GM19035 (cell line): ENCODE measurements around the gene ZNF883.
"Not testable (repeated sequence)": the region's sequence is repeated elsewhere in the genome, so short reads cannot be mapped to it uniquely, and the experiment has no call there.

Source experiments
- ATAC-seq: cut with Tn5 transposase; IDR thresholded peaks from one replicate; pipeline ENCODE4 v1.9.1; 2021; ENCODE audit not compliant: unreplicated experiment

The ZNF883 gene

GRCh38 chr9:113011911-113012381 lies at the start of gene ZNF883:
Gene ZNF883 (minus strand): TSS chr9:113012192.
- no peak for ATAC-seq

DNA sequence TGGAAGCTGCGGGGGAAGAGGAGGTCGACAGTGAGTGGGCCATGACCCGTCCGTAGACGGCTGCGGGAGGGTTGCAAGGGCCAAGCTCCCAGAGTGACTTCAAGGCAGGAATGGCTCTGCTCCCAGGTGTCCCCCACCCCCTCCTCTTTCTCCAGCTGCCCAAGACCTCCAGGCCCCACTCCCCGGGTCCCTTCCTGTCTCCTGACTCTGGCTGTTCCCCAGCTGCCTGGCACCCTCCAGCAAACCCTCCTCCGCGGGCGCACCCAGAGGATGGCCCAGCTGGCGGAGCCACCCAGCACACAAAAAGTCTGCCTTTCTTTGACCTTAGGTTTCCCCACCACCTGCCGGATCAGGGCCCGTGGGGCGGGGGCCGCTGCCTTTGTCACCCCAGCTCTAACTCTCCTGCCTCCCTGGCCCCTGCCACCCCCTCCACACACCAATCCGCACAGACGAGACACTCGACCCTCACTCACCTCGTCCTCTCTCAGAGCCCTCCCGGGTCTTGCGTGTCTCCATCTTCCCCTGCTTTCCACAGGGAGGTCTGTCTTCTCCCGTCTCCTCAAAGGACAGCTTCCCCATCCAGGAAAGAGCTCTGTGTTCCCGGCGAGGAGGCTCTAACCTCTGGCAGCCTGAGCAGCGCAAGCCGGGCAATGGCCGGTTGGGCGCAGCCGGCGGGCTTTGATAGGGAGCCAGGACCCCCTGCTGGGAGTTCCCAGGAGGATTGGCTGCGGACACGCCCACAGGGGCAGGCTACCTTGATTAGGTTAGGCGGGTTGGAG lies 49.3 kb upstream of the ZNF883 start:
- ATAC-seq = not testable (repeated sequence)

DNA sequence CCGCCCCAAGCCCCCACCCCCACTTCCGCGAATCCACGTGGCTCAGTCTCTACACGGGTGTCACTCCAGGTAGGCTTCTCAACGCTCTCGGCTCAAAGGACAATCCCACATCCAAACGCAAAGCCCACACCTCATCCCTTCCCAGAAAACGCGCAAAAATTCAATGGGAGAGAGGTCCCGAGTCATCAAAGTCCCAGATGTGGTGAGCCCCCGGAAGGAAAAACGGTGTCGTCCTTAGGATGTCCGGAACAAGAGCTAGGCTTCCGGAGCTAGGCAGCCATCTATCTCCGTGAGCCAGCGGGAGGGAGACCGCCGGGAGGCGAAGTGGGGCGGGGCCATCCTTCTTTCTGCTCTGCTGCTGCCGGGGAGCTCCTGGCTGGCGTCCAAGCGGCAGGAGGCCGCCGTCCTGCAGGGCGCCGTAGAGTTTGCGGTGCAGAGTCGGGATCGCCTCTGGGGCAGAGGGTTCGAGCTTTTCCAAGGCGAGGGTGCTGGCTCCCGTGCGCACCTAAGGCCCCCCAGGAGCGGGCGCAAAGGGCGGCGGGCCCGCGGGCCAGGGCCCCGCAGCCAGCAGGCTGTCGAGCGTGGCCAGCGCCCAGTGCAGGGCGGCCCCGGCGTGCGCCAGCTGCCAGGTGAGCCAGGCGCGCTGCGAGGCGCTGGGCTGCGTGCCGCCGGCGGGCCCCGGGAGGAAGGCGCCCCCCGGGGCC lies 47.7 kb upstream of the ZNF883 start:
- not testable (repeated sequence) for ATAC-seq

DNA sequence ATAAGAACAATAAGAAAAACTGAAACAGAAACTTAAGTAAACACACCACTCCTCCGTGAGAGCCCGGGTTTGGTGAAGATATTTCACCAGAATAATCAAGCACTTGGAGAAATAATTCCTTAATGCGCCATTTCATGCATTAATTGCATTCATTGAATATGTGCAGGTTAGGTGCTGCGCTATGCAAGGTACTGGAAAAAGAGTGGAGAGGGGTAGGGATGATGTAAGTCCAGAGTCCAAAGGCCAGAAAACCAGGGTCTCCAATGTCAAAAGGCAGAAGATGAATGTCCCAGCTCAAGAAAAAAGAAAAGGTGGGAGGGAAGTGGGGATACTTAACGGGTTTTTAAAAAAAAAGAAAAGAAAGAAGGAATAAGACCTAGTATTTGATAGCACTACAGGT lies 45.2 kb upstream of the ZNF883 start:
- ATAC-seq = no peak

GRCh38 chr9:113056191-113057106 lies 44.5 kb upstream of the ZNF883 start, which contains the start of gene ZFP37:
Gene ZFP37 (minus strand): TSS chr9:113056724. CDS start chr9:113056688, 36 bp downstream.
- peak; percentile 95 for ATAC-seq

GRCh38 chr9:113042884-113043657 lies 31.1 kb upstream of the ZNF883 start:
- no peak for ATAC-seq

- ATAC-seq = no peak
Observed at GRCh38 chr9:113026200-113026599, 14.2 kb upstream of the ZNF883 start.

DNA sequence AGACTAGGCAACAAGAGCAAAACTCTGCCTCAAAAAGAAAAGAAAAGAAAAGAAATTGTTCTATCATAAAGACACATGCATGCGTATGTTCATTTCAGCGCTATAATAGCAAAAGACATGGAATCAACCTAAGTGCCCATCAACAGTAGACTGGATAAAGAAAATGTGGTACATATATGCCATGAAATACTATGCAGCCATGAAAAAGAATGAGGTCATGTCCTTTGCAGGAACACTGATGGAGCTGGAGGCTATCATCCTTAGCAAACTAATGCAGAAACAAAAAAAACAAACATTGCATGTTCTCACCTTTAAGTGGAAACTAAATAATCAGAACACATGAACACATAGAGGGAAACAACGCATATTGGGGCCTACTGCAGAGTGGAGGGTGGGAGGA lies 6.3 kb upstream of the ZNF883 start:
- no peak for ATAC-seq

GRCh38 chr9:113012492-113012891 lies 500 bp upstream of the ZNF883 start:
- no peak for ATAC-seq

DNA sequence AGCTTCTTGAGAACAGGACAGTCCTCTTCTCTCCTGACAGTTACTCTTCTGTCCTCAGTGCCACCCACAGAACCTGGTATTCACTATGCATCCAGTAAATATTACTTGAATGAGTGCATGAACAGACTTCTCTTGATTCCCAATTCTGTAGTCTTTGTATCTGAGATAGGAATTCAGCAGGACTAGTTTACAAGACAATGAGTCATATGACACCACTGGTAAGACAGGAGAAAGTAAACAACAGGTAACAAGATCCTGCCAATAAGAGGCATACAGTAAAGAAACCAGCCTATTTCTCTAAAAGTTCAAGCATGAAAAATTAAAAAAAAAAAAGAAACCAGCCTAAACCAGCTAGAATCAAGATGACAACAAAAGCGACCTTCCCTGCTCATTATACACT lies 6.2 kb downstream of the ZNF883 start:
- no peak for ATAC-seq

GRCh38 chr9:112997236-112997941 lies 14.6 kb downstream of the ZNF883 start:
- no peak for ATAC-seq

- ATAC-seq = no peak
Observed at GRCh38 chr9:112971415-112971814, 40.6 kb downstream of the ZNF883 start.

DNA sequence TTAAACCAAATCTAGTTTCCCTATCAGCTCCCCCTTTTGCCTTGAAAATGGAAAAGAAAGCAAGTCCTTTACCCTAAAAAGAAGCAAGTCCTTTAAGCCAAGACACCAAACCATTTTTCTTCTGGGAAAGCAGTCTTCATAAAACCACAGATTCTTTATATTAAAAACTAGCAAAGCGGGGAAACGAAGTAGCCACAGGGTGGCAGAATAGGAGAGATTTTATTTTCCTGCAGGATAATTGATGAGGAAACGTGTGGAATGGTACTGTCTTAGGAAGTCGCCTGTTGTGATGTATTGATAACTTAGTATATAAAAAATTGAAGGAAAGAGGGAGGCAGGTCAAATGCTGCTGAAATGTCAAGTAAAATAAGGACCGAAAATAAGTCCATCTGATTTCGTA lies 41.1 kb downstream of the ZNF883 start:
- no peak for ATAC-seq

- no peak for ATAC-seq
Observed at GRCh38 chr9:112969730-112970129, 42.3 kb downstream of the ZNF883 start.

DNA sequence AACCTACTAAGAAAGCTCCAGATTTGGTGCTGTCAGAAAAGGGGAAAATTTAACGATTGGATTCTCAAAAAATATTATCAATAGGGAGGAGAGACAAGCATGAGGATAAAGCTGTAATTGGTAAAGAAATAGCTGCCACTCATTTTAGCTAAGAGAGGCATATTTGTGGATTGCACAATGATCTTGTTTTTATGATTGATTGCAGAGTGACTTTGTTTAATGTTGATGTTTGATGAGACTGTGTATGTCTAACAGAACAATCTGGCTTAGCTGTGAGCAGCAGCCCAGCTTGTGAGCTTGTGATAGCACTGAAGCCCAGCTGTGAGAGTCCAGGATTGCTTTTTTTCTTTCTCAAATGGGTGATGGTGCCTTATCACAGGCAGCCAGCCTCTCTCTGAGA lies 56.4 kb downstream of the ZNF883 start:
- no peak for ATAC-seq

GRCh38 chr9:112945620-112946208 lies 66.3 kb downstream of the ZNF883 start:
- ATAC-seq = no peak

DNA sequence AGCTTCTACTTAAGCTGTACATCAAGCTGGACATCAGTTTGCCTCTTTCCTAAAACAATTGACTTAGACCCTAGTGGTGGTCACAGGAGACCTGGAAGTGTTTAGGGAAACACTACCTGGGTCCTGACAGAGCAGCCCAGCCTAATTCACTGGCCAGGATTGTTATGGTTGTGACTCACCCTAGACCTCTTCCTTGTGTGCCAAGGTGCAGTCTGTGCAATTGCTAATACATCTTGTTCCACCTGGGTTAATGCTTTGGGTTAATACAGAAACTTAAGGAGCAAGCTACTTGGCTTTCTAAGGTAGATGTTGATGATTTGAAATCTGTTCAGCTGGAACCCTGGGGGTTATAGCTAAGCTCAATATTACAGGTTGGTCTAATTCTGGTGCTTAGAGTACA lies 72.6 kb downstream of the ZNF883 start:
- ATAC-seq = no peak

DNA sequence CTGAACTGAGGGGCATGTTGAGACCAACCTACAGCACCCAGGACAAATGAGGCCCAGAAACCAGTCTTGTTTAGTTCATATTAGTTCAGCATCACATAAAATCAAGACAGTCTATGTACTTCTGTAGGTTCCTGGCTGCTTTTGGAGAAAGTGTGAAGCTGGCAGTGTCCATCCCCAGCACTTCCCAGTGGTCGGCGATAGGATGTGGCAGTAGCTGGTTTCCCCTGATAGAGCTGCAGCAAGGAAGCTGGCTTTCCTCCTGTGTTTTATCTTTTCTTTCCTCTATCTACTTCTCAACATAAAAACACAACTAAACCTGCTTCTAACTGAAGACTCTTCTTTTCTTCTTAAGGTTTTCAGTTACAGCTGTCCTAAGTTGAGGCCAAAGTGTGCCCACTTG lies 78.3 kb downstream of the ZNF883 start:
- ATAC-seq = no peak

DNA sequence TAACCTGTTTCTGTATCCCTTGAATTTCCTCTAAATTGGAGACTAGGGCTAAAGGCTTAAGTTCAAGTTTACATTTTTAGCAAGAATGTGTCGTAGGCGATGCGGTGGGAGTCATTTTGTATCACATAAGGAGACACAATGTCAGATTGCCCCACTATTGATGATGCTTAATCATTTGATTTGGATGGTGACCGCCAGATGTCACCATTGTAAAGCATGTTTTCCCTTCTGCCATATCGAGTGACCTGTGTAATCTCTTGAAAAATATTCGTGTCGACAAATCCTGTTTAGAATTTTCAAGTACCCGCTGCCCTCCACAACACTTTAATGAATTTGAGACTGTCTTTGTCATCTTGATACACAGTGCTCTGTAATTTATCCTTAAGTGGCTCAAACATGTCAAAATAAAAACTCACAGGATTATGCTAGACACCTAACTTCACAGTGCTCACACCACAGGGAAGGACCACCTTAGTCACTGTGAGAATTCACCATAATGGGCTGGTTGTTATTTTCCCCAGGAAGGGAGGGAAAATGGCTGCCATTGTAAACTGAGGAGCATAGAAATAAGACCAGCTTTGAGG lies 86.8 kb downstream of the ZNF883 start:
- no peak for ATAC-seq
